ENCODE results near the gene GRAP2. TPM values are rescaled to one million over a fixed set of nuclear protein-coding genes. Genes with fewer than 3 reads are reported as not detected.

The GRAP2 gene
- total and polyA plus RNA-seq, 8 donors = 0.45 to 29.1 (median 3.0) TPM; not detected in 2

GRCh38 chr22:39999144-39999757 is 98.4 kb downstream of the GRAP2 start:
- no peak overlapping the region for H3K4me3 ChIP-seq
- H3K4me1 ChIP-seq = peaks cover 40 to 72% (median 55%) of the 10 kb centered on the region in 4 donors
- H3K27ac ChIP-seq = no peak overlapping the region
- peaks cover 0 to 18% (median 10%) of the 10 kb centered on the region in 3 donors for H3K27me3 ChIP-seq
- DNase-seq = no peak
- no peaks in the 10 kb centered on the region for H3K36me3 ChIP-seq
- no peaks in the 10 kb centered on the region for H3K9me3 ChIP-seq
- TF ChIP-seq EP300 (IDR thresholded peaks at IDR 0.05) (no peak), POLR2A (IDR thresholded peaks at IDR 0.05) (no peak)
- intact Hi-C loops (cut with DNase I; ENCODE audit: low total_unique reads) = no loop called here
- WGBS, 5 donors = 66 to 79% (median 76%) methylated on average over 16 of the region's 16 CpGs

- H3K4me3 ChIP-seq = no peak overlapping the region
- TF ChIP-seq, protein P1, sequence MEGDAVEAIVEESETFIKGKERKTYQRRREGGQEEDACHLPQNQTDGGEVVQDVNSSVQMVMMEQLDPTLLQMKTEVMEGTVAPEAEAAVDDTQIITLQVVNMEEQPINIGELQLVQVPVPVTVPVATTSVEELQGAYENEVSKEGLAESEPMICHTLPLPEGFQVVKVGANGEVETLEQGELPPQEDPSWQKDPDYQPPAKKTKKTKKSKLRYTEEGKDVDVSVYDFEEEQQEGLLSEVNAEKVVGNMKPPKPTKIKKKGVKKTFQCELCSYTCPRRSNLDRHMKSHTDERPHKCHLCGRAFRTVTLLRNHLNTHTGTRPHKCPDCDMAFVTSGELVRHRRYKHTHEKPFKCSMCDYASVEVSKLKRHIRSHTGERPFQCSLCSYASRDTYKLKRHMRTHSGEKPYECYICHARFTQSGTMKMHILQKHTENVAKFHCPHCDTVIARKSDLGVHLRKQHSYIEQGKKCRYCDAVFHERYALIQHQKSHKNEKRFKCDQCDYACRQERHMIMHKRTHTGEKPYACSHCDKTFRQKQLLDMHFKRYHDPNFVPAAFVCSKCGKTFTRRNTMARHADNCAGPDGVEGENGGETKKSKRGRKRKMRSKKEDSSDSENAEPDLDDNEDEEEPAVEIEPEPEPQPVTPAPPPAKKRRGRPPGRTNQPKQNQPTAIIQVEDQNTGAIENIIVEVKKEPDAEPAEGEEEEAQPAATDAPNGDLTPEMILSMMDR (IDR thresholded peaks at IDR 0.05) = no peak
- TF ChIP-seq EP300 (IDR thresholded peaks at IDR 0.05) (no peak), POLR2A (IDR thresholded peaks at IDR 0.05) (no peak), POLR2AphosphoS5 (IDR thresholded peaks at IDR 0.05) (no peak)
- H3K9me3 ChIP-seq = no peaks in the 10 kb centered on the region
- no peak overlapping the region for H3K27ac ChIP-seq
- intact Hi-C loops (cut with DNase I; ENCODE audit: low total_unique reads) = no loop called here
- no peaks in the 10 kb centered on the region for H3K36me3 ChIP-seq
- H3K27me3 ChIP-seq = peaks cover 0 to 10% (median 4%) of the 10 kb centered on the region in 3 donors
- DNase-seq = no peak
- WGBS, 5 donors = 89 to 96% (median 95%) methylated on average over 5 of the region's 5 CpGs
- peaks cover 34 to 66% (median 50%) of the 10 kb centered on the region in 4 donors for H3K4me1 ChIP-seq
Observed at GRCh38 chr22:40000171-40000570, 99.3 kb downstream of the GRAP2 start.

DNA sequence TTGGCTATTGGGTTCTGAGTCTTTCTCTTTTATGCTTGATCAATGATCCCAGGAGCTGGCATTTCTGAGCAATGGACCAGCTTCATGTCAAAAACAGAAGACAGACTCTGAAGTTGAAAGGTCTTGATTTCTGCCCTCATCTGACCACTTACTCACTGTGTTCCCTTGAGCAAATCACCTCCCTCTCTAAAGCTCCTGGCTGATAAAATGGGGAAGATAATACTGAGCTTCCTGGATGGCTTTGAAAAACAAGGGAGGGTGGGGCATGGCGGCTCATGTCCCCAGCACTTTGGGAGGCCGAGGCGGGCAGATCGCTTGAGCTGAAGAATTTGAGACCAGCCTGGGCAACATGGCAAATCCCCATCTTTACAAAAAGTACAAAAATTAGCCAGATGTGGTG is 100.2 kb downstream of the GRAP2 start:
- peaks cover 0 to under 1% (median 0%) of the 10 kb centered on the region in 3 donors for H3K27me3 ChIP-seq
- H3K27ac ChIP-seq = no peak overlapping the region
- WGBS, 5 donors = 76 to 91% (median 83%) methylated on average over 4 of the region's 4 CpGs
- TF ChIP-seq POLR2AphosphoS5 (IDR thresholded peaks at IDR 0.05) = no peak
- TF ChIP-seq, protein P1 (IDR thresholded peaks at IDR 0.05) = no peak
- TF ChIP-seq EP300 (IDR thresholded peaks at IDR 0.05) = no peak
- no peak for TF ChIP-seq POLR2A (IDR thresholded peaks at IDR 0.05)
- no peak overlapping the region for H3K4me3 ChIP-seq
- peaks cover 33 to 58% (median 49%) of the 10 kb centered on the region in 4 donors for H3K4me1 ChIP-seq
- intact Hi-C loops (cut with DNase I; ENCODE audit: low total_unique reads) = no loop called here
- DNase-seq = no peak
- no peaks in the 10 kb centered on the region for H3K36me3 ChIP-seq
- H3K9me3 ChIP-seq = no peaks in the 10 kb centered on the region

GRCh38 chr22:40001800-40002577 is 101.1 kb downstream of the GRAP2 start:
- H3K9me3 ChIP-seq = no peaks in the 10 kb centered on the region
- H3K27ac ChIP-seq = no peak overlapping the region
- 77 to 84% (median 81%) methylated on average over 13 to 14 of the region's 14 CpGs for WGBS, 5 donors
- DNase-seq = no peak
- no peaks in the 10 kb centered on the region for H3K27me3 ChIP-seq
- TF ChIP-seq, protein P1 (IDR thresholded peaks at IDR 0.05) = no peak
- TF ChIP-seq POLR2AphosphoS5 (IDR thresholded peaks at IDR 0.05) = no peak
- no peak for TF ChIP-seq EP300 (IDR thresholded peaks at IDR 0.05)
- no peak for TF ChIP-seq POLR2A (IDR thresholded peaks at IDR 0.05)
- H3K4me3 ChIP-seq = no peak overlapping the region
- intact Hi-C loops (cut with DNase I; ENCODE audit: low total_unique reads) = no loop called here
- H3K36me3 ChIP-seq = no peaks in the 10 kb centered on the region
- H3K4me1 ChIP-seq = peaks cover 33 to 51% (median 46%) of the 10 kb centered on the region in 4 donors

Data from stomach (tissue), 9 donors.